Activated T-cell treated with anti-CD3 and anti-CD28 coated beads, Interleukin-2, amount 50 U/mL, for 72 hours (primary cell): ENCODE measurements around the gene MLYCD. TPM values are rescaled to one million over a fixed set of nuclear protein-coding genes. Genes with fewer than 3 reads are reported as not detected.

Source experiments
- ATAC-seq, 2 donors: fragments of 150-1000 bp; cut with Tn5 transposase; replicated peaks in 1 of 2; 2 replicates each; pipeline ENCODE4 v1.10.0; 2021; ENCODE audit warnings: moderate library complexity in 2 of 2, mild to moderate bottlenecking in 1 of 2
- DNase-seq, 2 donors: peaks; one replicate each; pipeline ENCODE4 v3.0.0; 2021 to 2022; ENCODE audit warnings: mixed read lengths in 1 of 2
- H3K27ac Mint-ChIP-seq: one replicate; pipeline ENCODE4 v1.8.0; 2022; ENCODE audit warnings: mild to moderate bottlenecking, moderate library complexity, mixed read lengths
- H3K27me3 Mint-ChIP-seq: one replicate; pipeline ENCODE4 v1.8.0; 2022; ENCODE audit warnings: low read depth, mixed read lengths
- H3K36me3 Mint-ChIP-seq, 2 donors: one replicate each; pipeline ENCODE4 v1.8.0; 2022; ENCODE audit warnings: mixed read lengths in 2 of 2, mild to moderate bottlenecking in 1 of 2; ENCODE audit not compliant: insufficient read depth in 2 of 2
- H3K4me1 Mint-ChIP-seq: one replicate; pipeline ENCODE4 v1.8.0; 2022; ENCODE audit warnings: low read depth, mixed read lengths
- H3K4me3 Mint-ChIP-seq, 2 donors: one replicate each; pipeline ENCODE4 v1.8.0; 2022; ENCODE audit warnings: mild to moderate bottlenecking in 2 of 2, mixed read lengths in 2 of 2, moderate library complexity in 2 of 2
- H3K9me3 Mint-ChIP-seq, 2 donors: one replicate each; pipeline ENCODE4 v1.8.0; 2022; ENCODE audit warnings: mixed read lengths in 2 of 2
- total RNA-seq, 2 donors: library from RNA; stranded (reverse); gene quantifications; one replicate each; pipeline ENCODE4 v1.2.3, GENCODE V29; 2022

Gene MLYCD
- 1 to 10 TPM; 4.6 to 5.2 TPM for total RNA-seq

DNA sequence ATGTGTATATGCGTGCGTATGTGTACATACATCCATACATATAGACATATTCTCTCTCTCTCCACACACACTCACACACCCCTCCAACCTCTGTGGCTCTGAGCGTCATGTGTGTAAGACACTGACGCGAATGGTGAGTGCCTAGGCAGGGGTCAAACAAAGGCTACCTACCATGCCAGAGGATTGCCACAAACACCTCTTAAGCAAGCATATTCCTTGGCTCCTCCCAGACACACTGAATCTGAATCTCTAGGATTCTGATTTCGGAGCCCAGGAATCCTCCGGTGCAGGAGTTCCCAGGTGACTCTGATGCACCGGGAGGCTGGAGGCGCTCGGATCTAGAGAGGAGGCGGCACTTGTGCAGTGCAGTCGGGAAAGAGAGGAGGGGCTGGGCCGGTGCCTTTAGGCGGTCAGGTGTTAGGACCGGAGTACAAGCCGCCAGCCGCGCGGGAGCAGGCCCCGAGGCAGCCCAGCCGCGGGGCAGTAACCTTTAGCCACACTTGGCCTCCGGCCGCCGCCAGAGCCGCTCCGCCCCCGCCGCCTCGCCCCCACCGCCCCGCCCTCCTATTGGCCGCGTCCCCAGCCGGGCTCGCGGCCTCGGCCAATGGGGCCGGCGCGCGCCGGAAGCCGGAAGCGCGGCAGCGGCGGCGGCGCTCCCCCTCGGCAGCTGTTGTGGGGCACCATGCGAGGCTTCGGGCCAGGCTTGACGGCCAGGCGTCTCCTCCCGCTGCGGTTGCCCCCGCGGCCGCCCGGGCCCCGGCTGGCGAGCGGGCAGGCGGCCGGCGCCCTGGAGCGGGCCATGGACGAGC, at the start of gene MLYCD:
MLYCD (plus strand) TSS at position 653 of the 809 bp plus-strand sequence; CDS start at position 683, 30 bp downstream.
- Mint-ChIP-seq H3K27ac (peak within 1 kb of the TSS; percentile 72), H3K27me3 (no peaks in the 10 kb centered on the region), H3K4me1 (peaks cover 31% of the 10 kb centered on the region), H3K4me3 (peak within 1 kb of the TSS; percentile 95), H3K9me3 (no peaks in the 10 kb centered on the region), H3K36me3 (peaks cover 2 to 3% of the 10 kb centered on the region in 2 donors)
- ATAC-seq = peak; percentile 94 to 97
- DNase-seq = peak; percentile 79 to 85

- H3K36me3 Mint-ChIP-seq = no peaks in the 10 kb centered on the region
- no peak for DNase-seq
- no peaks in the 10 kb centered on the region for H3K27me3 Mint-ChIP-seq
- no peaks in the 10 kb centered on the region for H3K9me3 Mint-ChIP-seq
- no peaks in the 10 kb centered on the region for H3K4me1 Mint-ChIP-seq
- H3K4me3 Mint-ChIP-seq = no peak overlapping the region
- H3K27ac Mint-ChIP-seq = no peak overlapping the region
- no peak for ATAC-seq
Observed at GRCh38 chr16:83849421-83849820, 49.5 kb upstream of the MLYCD start.

- Mint-ChIP-seq H3K27me3 (no peaks in the 10 kb centered on the region), H3K4me3 (no peak overlapping the region), H3K4me1 (no peaks in the 10 kb centered on the region), H3K27ac (no peak overlapping the region), H3K9me3 (no peaks in the 10 kb centered on the region), H3K36me3 (no peaks in the 10 kb centered on the region)
- no peak for ATAC-seq
- DNase-seq = no peak
Observed at GRCh38 chr16:83850947-83851346, 48.0 kb upstream of the MLYCD start.

DNA sequence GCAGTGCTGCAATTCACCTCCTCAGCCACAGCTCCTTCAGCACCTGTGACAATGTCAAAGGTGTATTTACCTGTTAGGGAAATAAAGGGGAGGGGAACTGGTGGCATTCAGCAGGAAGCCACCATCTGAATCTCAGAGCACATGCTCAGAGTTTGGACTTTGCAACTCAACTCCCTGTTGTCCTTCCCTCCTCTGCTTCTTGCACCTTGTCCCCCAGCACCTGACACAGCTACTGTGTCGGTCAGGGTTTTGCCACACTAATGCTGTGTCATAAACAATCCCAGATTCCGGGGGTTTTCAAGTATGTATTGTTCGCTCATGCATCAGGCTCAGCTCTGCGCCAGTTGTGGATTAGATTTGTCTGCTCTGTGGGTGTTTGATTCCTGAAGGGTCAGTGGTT, 47.4 kb upstream of the MLYCD start:
- Mint-ChIP-seq H3K27ac (no peak overlapping the region), H3K4me3 (no peak overlapping the region), H3K9me3 (no peaks in the 10 kb centered on the region), H3K4me1 (no peaks in the 10 kb centered on the region), H3K36me3 (no peaks in the 10 kb centered on the region), H3K27me3 (no peaks in the 10 kb centered on the region)
- DNase-seq = no peak
- ATAC-seq = no peak

DNA sequence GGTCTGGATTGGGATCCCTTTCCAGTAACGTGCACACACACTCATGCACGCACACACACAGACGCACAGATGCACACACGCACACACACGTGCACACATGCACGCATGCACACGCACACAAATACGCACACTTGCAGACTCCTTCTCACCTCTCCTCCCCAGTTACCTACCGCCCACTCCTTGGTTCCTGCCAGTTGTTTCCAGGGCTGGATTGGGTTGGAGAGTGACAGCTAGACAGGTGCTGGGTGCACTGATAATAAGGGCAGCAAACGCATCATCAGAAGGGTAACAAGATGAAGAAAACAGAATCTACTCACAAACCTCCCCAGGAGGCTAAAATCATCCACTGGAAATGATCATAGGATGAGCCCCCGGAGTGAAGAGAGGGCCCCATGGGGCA, 46.1 kb upstream of the MLYCD start:
- DNase-seq (no peak), ATAC-seq (no peak)
- H3K9me3 Mint-ChIP-seq = no peaks in the 10 kb centered on the region
- H3K4me1 Mint-ChIP-seq = no peaks in the 10 kb centered on the region
- no peaks in the 10 kb centered on the region for H3K36me3 Mint-ChIP-seq
- no peak overlapping the region for H3K4me3 Mint-ChIP-seq
- H3K27me3 Mint-ChIP-seq = no peaks in the 10 kb centered on the region
- H3K27ac Mint-ChIP-seq = no peak overlapping the region

- Mint-ChIP-seq H3K4me1 (no peaks in the 10 kb centered on the region), H3K36me3 (no peaks in the 10 kb centered on the region), H3K27ac (no peak overlapping the region), H3K9me3 (no peaks in the 10 kb centered on the region), H3K27me3 (no peaks in the 10 kb centered on the region), H3K4me3 (no peak overlapping the region)
- DNase-seq (no peak), ATAC-seq (no peak)
Observed at GRCh38 chr16:83853834-83854233, 45.1 kb upstream of the MLYCD start.

DNA sequence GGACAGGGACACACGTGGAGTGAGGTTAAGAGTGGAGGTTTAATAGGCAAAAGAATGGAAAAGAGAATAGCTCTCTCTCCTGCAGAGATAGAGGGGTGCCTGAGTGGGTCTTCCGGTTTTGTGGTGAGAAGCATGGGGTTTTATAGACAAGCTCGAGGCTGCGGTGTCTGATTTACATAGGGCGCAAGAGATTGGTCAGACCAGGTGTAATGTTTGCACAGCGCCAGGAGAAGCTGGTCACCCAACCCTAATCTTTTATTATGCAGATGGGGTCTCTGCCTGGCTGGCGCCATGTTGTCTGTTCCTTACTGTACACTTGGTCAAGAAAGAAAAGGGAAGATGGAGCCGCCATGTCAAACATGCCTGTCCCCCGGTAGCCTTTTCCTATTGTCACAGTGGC, 44.5 kb upstream of the MLYCD start:
- DNase-seq (no peak), ATAC-seq (no peak)
- Mint-ChIP-seq H3K4me1 (no peaks in the 10 kb centered on the region), H3K36me3 (no peaks in the 10 kb centered on the region), H3K9me3 (no peaks in the 10 kb centered on the region), H3K27ac (no peak overlapping the region), H3K4me3 (no peak overlapping the region), H3K27me3 (no peaks in the 10 kb centered on the region)

GRCh38 chr16:83856792-83857191, 42.1 kb upstream of the MLYCD start:
- ATAC-seq = no peak
- Mint-ChIP-seq H3K4me3 (no peak overlapping the region), H3K27me3 (no peaks in the 10 kb centered on the region), H3K4me1 (no peaks in the 10 kb centered on the region), H3K36me3 (no peaks in the 10 kb centered on the region), H3K9me3 (no peaks in the 10 kb centered on the region), H3K27ac (no peak overlapping the region)
- DNase-seq = no peak

DNA sequence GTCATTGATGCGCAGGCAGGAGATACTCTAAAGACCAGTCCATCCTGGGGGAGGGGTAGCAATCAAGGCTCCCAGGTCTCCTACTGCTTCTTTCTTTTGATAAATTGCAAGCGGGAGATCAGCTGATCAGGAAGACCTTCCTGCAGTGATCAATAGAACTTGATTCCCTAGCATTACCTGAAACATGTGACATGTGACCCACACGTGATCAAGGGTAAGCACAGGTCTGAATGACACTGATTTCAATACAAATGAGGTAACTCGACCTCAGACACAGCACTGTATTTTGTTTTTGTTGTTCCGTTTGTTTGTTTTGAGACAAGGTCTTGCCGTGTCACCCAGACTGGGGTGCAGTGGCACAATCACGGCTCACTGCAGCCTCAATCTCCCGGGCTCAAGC, 39.6 kb upstream of the MLYCD start:
- Mint-ChIP-seq H3K27ac (no peak overlapping the region), H3K27me3 (no peaks in the 10 kb centered on the region), H3K36me3 (no peaks in the 10 kb centered on the region), H3K4me3 (no peak overlapping the region), H3K4me1 (no peaks in the 10 kb centered on the region), H3K9me3 (peaks cover 0 to 2% of the 10 kb centered on the region in 2 donors)
- ATAC-seq (no peak), DNase-seq (no peak)

DNA sequence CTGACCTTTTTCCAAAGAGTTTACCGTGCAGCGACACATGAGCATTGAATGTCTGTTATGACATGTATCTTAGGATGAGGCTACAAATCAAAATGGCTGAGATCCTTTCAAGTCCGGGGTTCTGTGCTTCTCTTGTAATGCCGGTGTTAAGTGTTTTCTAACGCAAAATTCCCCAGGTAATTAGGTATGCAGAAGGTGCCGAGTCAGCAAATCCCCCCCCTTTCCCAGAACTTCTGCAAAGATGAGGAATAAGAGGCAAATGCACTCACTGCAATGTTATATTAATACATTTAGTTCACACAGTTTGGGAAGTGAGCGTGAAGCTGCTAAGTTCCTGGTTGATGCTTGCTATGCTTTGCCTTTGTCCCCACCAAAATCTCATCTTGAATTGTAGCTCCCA, 36.3 kb upstream of the MLYCD start:
- ATAC-seq = no peak
- H3K9me3 Mint-ChIP-seq = peaks cover 0 to 2% of the 10 kb centered on the region in 2 donors
- H3K27me3 Mint-ChIP-seq = peaks cover 11% of the 10 kb centered on the region
- no peaks in the 10 kb centered on the region for H3K4me1 Mint-ChIP-seq
- no peak overlapping the region for H3K4me3 Mint-ChIP-seq
- DNase-seq = no peak
- no peak overlapping the region for H3K27ac Mint-ChIP-seq
- peaks cover 0 to 2% of the 10 kb centered on the region in 2 donors for H3K36me3 Mint-ChIP-seq

DNA sequence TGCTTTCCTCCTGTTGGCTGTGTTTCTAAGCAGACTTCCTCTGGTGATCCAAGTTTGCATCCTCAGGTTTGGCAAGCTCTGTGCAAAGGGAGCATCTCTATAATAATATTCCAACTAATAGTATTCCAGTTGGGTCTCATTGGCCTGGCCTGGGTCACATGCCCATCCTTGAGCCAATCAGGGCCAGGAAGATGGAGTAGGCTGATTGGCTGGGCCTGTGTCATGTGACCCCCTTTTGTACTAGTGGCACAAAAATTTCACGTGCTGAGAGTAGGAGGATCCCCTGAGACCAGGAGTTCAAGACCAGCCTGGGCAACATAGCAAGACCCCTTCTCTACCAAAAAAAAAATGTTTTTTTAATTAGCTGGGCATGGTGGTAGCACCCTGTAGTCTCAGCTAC, 35.2 kb upstream of the MLYCD start:
- Mint-ChIP-seq H3K27me3 (peaks cover 20% of the 10 kb centered on the region), H3K36me3 (peaks cover 0 to 2% of the 10 kb centered on the region in 2 donors), H3K4me3 (no peak overlapping the region), H3K4me1 (no peaks in the 10 kb centered on the region), H3K9me3 (peaks cover 0 to 2% of the 10 kb centered on the region in 2 donors), H3K27ac (no peak overlapping the region)
- DNase-seq (no peak), ATAC-seq (no peak)

- ATAC-seq = no peak
- peaks cover 45% of the 10 kb centered on the region for H3K27me3 Mint-ChIP-seq
- no peak for DNase-seq
- H3K4me3 Mint-ChIP-seq = no peak overlapping the region
- no peak overlapping the region for H3K27ac Mint-ChIP-seq
- H3K9me3 Mint-ChIP-seq = peaks cover 0 to 2% of the 10 kb centered on the region in 2 donors
- peaks cover 0 to 2% of the 10 kb centered on the region in 2 donors for H3K36me3 Mint-ChIP-seq
- H3K4me1 Mint-ChIP-seq = no peaks in the 10 kb centered on the region
Observed at GRCh38 chr16:83870830-83871229, 28.1 kb upstream of the MLYCD start.

GRCh38 chr16:83878838-83879237, 20.1 kb upstream of the MLYCD start:
- no peak for DNase-seq
- Mint-ChIP-seq H3K4me1 (no peaks in the 10 kb centered on the region), H3K36me3 (no peaks in the 10 kb centered on the region), H3K27ac (no peak overlapping the region), H3K27me3 (peaks cover 18% of the 10 kb centered on the region), H3K9me3 (no peaks in the 10 kb centered on the region), H3K4me3 (no peak overlapping the region)
- no peak for ATAC-seq
